Thyroid gland (tissue), 4 donors: ENCODE results near the gene NAXD. TPM values are rescaled to one million over a fixed set of nuclear protein-coding genes. Genes with fewer than 3 reads are reported as not detected.

Experiments used
- DNase-seq, 2 donors: peaks; one replicate each; pipeline ENCODE4 v3.0.0-alpha.2; 2019
- H3K27ac ChIP-seq, 3 donors: fragments of 200-600 bp; sonication (generic); 1 replicate in 2 of 3; 2 replicates in 1 of 3; pipeline ENCODE4 v1.5.1; 2016 to 2019; ENCODE audit warnings: mild to moderate bottlenecking in 1 of 3, moderate library complexity in 1 of 3
- H3K27me3 ChIP-seq: fragments of 200-600 bp; sonication (generic); one replicate; pipeline ENCODE4 v1.5.1; 2019
- H3K36me3 ChIP-seq, 2 donors: fragments of 200-600 bp; sonication (generic); one replicate each; pipeline ENCODE4 v1.5.1; 2016 to 2019
- H3K4me1 ChIP-seq, 2 donors: fragments of 200-600 bp; sonication (generic); one replicate each; pipeline ENCODE4 v1.5.1; 2017 to 2019
- H3K4me3 ChIP-seq, 3 donors: fragments of 200-600 bp; sonication (generic); replicated peaks in 1 of 3; 1 replicate in 2 of 3; 2 replicates in 1 of 3; pipeline ENCODE4 v1.5.1; 2016; ENCODE audit warnings: mild to moderate bottlenecking in 1 of 3
- H3K9me3 ChIP-seq: fragments of 200-600 bp; sonication (generic); one replicate; pipeline ENCODE4 v1.5.1; 2017
- POLR2A ChIP-seq, 2 donors: fragments of 450-650 bp; IDR thresholded peaks; one replicate each; pipeline ENCODE4 v1.6.1; 2017; ENCODE audit warnings: antibody characterized with exemption in 2 of 2, mild to moderate bottlenecking in 2 of 2, moderate library complexity in 1 of 2
- WGBS, 2 donors: methylation state at CpG; one replicate each; pipeline ENCODE4 v1.1.5; 2017; 5-methylcytosine and 5-hydroxymethylcytosine counted together
- intact Hi-C: fragments of 100-400 bp; cut with DNase I; formaldehyde crosslinking; loops from one replicate; pipeline ENCODE4 v1.15.1; 2023
- total RNA-seq, 4 donors: library from RNA; depleted of rRNA; stranded (reverse); fragments of >200 nt; gene quantifications; one replicate each; pipeline ENCODE4 v1.2.3, GENCODE V29; 2016
- TF ChIP-seq, protein P1 (sequence below), 6 experiments: fragments of 200-600 bp in 3 of 6; fragments of 450-650 bp in 3 of 6; sonication (generic) in 3 of 6; IDR thresholded peaks; one replicate each; pipeline ENCODE4 v1.5.1; 2016 to 2019; ENCODE audit warnings: antibody characterized with exemption in 6 of 6, mild to moderate bottlenecking in 2 of 6, inconsistent platforms in 1 of 6, moderate library complexity in 1 of 6

NAXD gene
- total RNA-seq, 4 donors from 2014 or later, result 38.2 to 46.6 (median 42.8) TPM

DNA sequence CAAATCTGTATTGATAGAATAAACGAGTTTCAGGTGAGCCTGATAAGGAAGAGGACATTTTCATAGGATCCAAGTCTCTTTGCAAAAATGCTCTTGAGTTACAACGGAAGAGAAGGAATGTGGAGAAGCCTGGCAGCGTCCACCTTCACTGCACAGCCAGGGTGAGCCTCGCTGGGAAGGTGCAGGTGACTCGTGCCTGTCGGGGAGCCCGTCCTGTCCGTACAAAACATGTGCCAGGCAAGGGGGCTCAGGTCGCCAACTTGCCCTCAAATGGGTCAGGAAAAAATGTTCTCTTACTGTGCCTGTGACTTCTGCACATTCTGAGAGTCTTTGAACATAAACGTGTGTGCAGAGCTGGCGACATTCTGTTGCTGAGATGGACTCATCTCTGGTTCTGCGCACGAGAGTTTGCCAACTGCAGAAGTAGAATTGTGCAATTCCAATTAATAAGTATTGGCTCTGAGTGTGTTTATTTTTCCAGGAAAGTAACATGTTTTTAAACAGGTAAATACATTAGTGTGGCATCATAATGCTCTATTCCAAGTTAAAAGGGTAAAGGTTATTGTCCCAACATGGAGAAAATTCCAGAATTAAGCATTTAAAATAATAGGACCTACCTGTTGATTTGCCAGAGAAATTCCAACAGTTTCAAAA, 28.6 kb downstream of the NAXD start:
- Histone ChIP-seq H3K4me1 (peaks cover 0 to 7% of the 10 kb centered on the region in 2 donors), H3K36me3 (peaks cover 31% of the 10 kb centered on the region in 2 donors), H3K9me3 (no peaks in the 10 kb centered on the region), H3K4me3 (no peak overlapping the region), H3K27ac (no peak overlapping the region), H3K27me3 (no peaks in the 10 kb centered on the region)
- intact Hi-C loops, result loop anchor here (10.0 kb wide), 1 partner anchor 61 kb away; the partner anchor contains the start of gene CARS2
- 86 to 87% methylated on average over 13 of the region's 13 CpGs for WGBS, 2 donors
- TF ChIP-seq, protein P1, sequence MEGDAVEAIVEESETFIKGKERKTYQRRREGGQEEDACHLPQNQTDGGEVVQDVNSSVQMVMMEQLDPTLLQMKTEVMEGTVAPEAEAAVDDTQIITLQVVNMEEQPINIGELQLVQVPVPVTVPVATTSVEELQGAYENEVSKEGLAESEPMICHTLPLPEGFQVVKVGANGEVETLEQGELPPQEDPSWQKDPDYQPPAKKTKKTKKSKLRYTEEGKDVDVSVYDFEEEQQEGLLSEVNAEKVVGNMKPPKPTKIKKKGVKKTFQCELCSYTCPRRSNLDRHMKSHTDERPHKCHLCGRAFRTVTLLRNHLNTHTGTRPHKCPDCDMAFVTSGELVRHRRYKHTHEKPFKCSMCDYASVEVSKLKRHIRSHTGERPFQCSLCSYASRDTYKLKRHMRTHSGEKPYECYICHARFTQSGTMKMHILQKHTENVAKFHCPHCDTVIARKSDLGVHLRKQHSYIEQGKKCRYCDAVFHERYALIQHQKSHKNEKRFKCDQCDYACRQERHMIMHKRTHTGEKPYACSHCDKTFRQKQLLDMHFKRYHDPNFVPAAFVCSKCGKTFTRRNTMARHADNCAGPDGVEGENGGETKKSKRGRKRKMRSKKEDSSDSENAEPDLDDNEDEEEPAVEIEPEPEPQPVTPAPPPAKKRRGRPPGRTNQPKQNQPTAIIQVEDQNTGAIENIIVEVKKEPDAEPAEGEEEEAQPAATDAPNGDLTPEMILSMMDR (IDR thresholded peaks at IDR 0.05), result no peak
- TF ChIP-seq POLR2A (IDR thresholded peaks at IDR 0.05), result no peak
- no peak for DNase-seq

DNA sequence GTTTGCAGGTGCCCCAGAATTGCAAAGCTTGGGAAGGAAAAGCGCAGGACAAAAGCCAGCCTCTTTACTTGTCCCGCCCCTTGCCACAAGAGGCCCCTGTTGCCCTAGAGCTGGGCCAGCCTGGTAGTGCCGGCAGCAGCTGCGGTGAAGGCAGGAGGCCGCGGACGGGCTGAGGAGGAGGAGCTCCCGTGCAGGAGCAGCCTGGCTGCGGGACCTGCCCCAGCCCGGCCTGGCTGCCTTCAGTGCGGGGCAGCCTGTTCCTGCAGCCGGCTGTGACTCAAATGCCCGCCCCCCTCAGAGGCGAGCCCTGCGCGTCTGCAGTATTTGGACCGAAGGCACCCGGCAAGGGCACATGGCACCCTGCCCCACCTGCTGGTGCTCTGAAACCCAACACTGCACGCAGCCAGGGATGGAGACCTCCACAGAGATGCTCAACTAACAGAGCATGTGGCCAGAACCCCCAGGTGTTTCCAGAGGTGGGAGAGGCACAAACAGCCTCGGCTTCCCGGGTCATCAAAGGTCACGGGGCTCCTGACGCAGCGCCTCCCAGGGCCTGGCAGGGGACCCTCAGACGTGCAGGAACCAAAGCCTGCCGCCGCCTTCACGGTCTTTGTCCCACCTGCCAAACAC, 29.7 kb downstream of the NAXD start:
- Histone ChIP-seq H3K27ac (no peak overlapping the region), H3K36me3 (peaks cover 23% of the 10 kb centered on the region in 2 donors), H3K4me3 (no peak overlapping the region), H3K9me3 (no peaks in the 10 kb centered on the region), H3K27me3 (no peaks in the 10 kb centered on the region), H3K4me1 (peaks cover 0 to 7% of the 10 kb centered on the region in 2 donors)
- no peak for TF ChIP-seq POLR2A (IDR thresholded peaks at IDR 0.05)
- TF ChIP-seq, protein P1 (IDR thresholded peaks at IDR 0.05), result peak in 4 of 6 experiments; percentile 3 to 36 (median 18)
- WGBS, 2 donors, result 49 to 86% methylated on average over 6 to 23 of the region's 28 CpGs
- DNase-seq, result peak; percentile 58 to 78
- intact Hi-C loops, result loop anchor here (10.0 kb wide), 1 partner anchor 60 kb away; the partner anchor contains the start of gene CARS2

DNA sequence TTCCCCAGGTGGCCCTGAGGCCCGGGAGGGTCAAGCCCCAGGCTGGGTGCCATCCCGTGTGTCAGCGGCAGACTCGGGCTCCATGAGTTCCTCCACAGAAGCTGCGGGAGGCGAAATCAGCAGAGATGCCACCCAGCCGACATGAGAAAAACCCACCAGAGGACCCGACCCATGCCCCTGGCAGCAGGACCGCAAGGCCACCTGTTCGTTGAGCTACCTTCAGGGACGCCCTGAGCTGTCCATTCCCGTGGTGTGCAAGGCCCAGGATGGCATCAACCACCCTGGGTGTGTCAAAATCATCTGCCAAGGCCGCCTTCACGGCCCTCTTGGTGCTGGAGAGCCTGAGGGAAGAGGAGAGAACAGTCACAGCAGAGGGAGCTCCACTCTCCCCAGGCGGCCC, 30.4 kb downstream of the NAXD start:
- TF ChIP-seq, protein P1 (IDR thresholded peaks at IDR 0.05), result no peak
- no peak for TF ChIP-seq POLR2A (IDR thresholded peaks at IDR 0.05)
- DNase-seq, result no peak
- intact Hi-C loops, result loop anchor here (10.0 kb wide), 1 partner anchor 59 kb away; the partner anchor contains the start of gene CARS2
- H3K36me3 ChIP-seq, result peaks cover 23% of the 10 kb centered on the region in 2 donors
- no peak overlapping the region for H3K27ac ChIP-seq
- no peaks in the 10 kb centered on the region for H3K9me3 ChIP-seq
- H3K27me3 ChIP-seq, result no peaks in the 10 kb centered on the region
- WGBS, 2 donors, result 88 to 90% methylated on average over 7 to 14 of the region's 15 CpGs
- peaks cover 0 to 7% of the 10 kb centered on the region in 2 donors for H3K4me1 ChIP-seq
- H3K4me3 ChIP-seq, result no peak overlapping the region

DNA sequence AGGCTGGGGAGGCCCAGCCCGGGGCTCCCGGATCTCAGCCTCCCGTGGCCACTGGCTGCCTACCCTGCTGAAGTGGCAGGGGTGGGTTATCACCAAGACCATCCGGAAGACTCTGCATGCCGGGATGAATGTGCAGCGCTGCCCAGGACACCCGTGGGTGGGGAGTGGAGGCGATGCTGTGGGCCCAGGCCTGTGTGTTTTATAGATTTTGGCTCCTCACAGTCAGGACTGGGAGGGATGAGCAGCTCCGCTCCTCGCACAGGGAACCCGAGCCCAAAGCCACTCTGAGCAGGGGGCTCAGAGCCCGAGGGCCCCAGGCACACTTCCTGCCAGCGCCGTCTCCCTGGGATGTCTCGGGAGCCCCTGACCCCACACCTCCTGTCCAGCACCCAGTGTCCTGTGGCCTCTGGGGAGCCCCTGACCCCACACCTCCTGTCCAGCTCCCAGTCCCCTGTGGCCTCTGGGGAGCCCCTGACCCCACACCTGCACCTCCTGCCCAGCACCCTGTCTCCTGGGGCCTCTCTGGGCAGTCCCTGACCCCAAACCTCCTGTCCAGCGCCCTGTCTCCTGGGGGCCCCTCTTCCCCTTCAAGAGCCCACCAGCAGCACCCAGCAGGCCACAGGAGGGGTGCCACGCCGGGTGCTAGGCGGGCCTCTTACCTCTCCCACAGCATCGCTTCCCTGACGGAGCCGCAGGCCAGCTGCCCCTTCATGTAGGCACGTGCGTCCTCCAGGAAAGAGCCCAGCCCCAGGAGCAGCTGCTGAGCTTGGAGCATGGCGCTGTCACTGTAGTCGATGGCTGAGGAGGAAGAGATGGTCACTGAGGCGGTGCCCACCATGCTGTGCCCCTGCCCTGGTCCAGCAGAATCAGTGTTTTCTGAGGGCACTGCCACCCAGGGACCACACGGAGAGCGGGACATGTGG, 31.4 kb downstream of the NAXD start:
- Histone ChIP-seq H3K36me3 (peaks cover 14 to 16% of the 10 kb centered on the region in 2 donors), H3K27ac (no peak overlapping the region), H3K4me3 (no peak overlapping the region), H3K4me1 (peaks cover 6 to 13% of the 10 kb centered on the region in 2 donors), H3K27me3 (no peaks in the 10 kb centered on the region), H3K9me3 (no peaks in the 10 kb centered on the region)
- intact Hi-C loops, result loop anchor here (10.0 kb wide), 1 partner anchor 58 kb away; the partner anchor contains the start of gene CARS2
- WGBS, 2 donors, result 91 to 94% methylated on average over 19 to 25 of the region's 29 CpGs
- DNase-seq, result no peak
- TF ChIP-seq POLR2A (IDR thresholded peaks at IDR 0.05), result no peak
- TF ChIP-seq, protein P1 (IDR thresholded peaks at IDR 0.05), result no peak
